Activated CD4-positive, alpha-beta memory T cell treated with anti-CD3 and anti-CD28 coated beads for 36 hours (primary cell): ENCODE results near the gene NUP205. TPM values are rescaled to one million over a fixed set of nuclear protein-coding genes. Genes with fewer than 3 reads are reported as not detected.

Source experiments
- CTCF ChIA-PET: fragments of 350-600 bp; sonication (Branson Sonifier 250); formaldehyde crosslinking; loops from one replicate; lab custom pipeline; 2021; ENCODE audit warnings: antibody characterized with exemption, inconsistent platforms; lab: Charles Lee
- POLR2A ChIA-PET: fragments of 350-600 bp; sonication (Branson Sonifier 250); formaldehyde crosslinking; loops from one replicate; lab custom pipeline; 2021; ENCODE audit warnings: antibody characterized with exemption; lab: Charles Lee
- DNase-seq: peaks from one replicate; pipeline ENCODE4 v3.0.0-alpha.2; 2020
- H3K27ac Mint-ChIP-seq: one replicate; pipeline ENCODE4 v1.8.0; 2021; ENCODE audit warnings: mixed read lengths
- H3K27me3 Mint-ChIP-seq: one replicate; pipeline ENCODE4 v1.8.0; 2021; ENCODE audit warnings: mixed read lengths
- H3K36me3 Mint-ChIP-seq: one replicate; pipeline ENCODE4 v1.8.0; 2021; ENCODE audit warnings: mixed read lengths
- H3K4me1 Mint-ChIP-seq: one replicate; pipeline ENCODE4 v1.8.0; 2021; ENCODE audit warnings: low read depth, mixed read lengths
- H3K4me3 Mint-ChIP-seq: one replicate; pipeline ENCODE4 v1.8.0; 2021; ENCODE audit warnings: mild to moderate bottlenecking, mixed read lengths
- H3K9me3 Mint-ChIP-seq: one replicate; pipeline ENCODE4 v1.8.0; 2021; ENCODE audit warnings: mixed read lengths
- intact Hi-C: fragments of 100-400 bp; cut with micrococcal nuclease; formaldehyde crosslinking; loops from one replicate; pipeline ENCODE4 v1.15.1; 2023
- total RNA-seq, 2 experiments: library from RNA; stranded (reverse); gene quantifications; one replicate each; pipeline ENCODE4 v1.2.3, GENCODE V29; 2021

Gene NUP205
- total RNA-seq, 2 experiments from 2014 or later, result 126 to 132 TPM

DNA sequence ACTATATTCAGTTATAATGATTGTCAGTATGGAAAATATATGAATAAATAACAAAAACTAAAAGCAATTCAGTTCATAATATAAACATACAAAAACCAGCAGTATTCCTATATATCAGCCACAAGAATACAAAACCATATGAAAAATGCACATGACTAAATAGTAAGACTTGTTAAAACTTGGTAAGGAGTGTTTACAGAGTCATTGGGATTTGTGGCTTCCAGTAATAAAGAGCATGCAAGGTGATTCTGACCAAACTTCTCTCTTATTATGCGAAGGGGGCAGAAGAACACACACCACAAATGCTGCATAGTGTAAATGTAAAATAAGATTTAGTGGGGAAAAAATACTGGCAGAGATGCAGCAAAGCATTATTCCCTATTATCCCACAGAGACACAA is 39.0 kb upstream of the NUP205 start:
- ChIA-PET POLR2A (no interaction called here), CTCF (no interaction called here)
- no peak overlapping the region for H3K4me3 Mint-ChIP-seq
- H3K27me3 Mint-ChIP-seq, result peaks cover 3% of the 10 kb centered on the region
- no peaks in the 10 kb centered on the region for H3K9me3 Mint-ChIP-seq
- no peaks in the 10 kb centered on the region for H3K4me1 Mint-ChIP-seq
- DNase-seq, result no peak
- no peaks in the 10 kb centered on the region for H3K36me3 Mint-ChIP-seq
- intact Hi-C loops, result no loop called here
- no peak overlapping the region for H3K27ac Mint-ChIP-seq

DNA sequence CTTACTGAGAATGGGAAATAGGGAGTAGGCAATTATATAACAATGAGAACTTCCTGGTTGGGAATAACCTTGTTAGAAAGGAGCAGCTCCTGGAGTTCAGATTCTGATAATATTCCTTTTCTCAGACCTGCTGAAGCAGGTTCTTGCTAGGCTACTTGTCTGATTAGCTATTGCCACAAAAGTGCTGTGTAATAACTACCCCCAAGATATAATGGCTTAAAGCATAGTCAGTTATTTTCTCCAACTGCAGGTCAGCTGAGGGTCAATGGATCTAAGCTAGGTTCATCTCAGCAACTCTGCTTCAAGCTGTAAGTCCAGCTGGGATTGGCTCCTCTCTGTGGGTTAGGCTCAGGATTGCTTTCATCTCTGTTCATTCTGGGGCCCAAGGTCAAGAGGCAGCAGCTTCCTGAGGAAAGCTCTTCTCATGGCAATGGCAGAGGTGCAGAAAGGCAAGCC is 38.5 kb upstream of the NUP205 start:
- intact Hi-C loops, result no loop called here
- POLR2A ChIA-PET, result interaction anchor here (0.6 kb wide), 1 partner anchor 98 kb away, joined by 4 read pairs; no protein-coding TSS in a partner anchor
- CTCF ChIA-PET, result no interaction called here
- H3K9me3 Mint-ChIP-seq, result no peaks in the 10 kb centered on the region
- no peaks in the 10 kb centered on the region for H3K4me1 Mint-ChIP-seq
- H3K36me3 Mint-ChIP-seq, result no peaks in the 10 kb centered on the region
- no peak overlapping the region for H3K27ac Mint-ChIP-seq
- DNase-seq, result no peak
- H3K4me3 Mint-ChIP-seq, result no peak overlapping the region
- H3K27me3 Mint-ChIP-seq, result peaks cover 3% of the 10 kb centered on the region

DNA sequence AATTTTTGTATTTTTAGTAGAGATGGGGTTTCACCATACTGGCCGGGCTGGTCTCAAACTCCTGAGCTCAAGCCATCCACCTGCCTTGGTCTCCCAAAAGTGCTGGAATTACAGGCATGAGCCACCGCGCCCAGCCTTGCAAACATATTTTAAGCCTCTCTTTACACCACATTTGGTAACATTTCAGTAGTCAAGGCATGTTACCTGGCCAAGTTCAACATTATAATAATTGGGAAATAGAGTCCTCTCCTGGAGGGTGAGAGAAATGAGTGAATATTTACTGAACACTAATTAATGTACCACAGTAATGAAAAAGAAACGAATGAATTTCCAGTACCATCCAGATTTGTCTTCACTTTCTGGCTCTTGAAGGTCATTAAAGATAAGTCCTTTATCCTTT is 37.8 kb upstream of the NUP205 start:
- ChIA-PET POLR2A (interaction anchor here (0.6 kb wide), 1 partner anchor 99 kb away, joined by 4 read pairs; no protein-coding TSS in a partner anchor), CTCF (no interaction called here)
- intact Hi-C loops, result no loop called here
- H3K36me3 Mint-ChIP-seq, result no peaks in the 10 kb centered on the region
- H3K4me1 Mint-ChIP-seq, result no peaks in the 10 kb centered on the region
- DNase-seq, result no peak
- H3K27ac Mint-ChIP-seq, result no peak overlapping the region
- H3K27me3 Mint-ChIP-seq, result peaks cover 3% of the 10 kb centered on the region
- no peaks in the 10 kb centered on the region for H3K9me3 Mint-ChIP-seq
- H3K4me3 Mint-ChIP-seq, result no peak overlapping the region

DNA sequence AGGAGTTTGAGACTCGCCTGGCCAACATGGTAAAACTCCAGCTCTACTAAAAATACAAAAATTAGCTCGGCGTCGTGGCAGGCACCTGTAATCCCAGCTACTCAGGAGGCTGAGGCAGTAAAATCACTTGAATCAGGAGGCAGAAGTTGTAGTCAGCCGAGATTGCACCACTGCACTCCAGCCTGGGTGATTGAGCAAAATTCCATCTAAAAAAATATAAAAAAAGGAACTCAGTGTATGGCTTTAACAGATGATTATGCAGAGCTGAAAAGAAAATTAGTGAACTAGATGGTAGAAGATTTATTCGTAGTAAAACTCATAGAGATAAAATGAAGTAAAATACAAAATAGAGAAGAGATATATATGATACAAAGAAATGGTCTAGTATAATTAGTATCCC is 35.2 kb upstream of the NUP205 start:
- Mint-ChIP-seq H3K27me3 (no peaks in the 10 kb centered on the region), H3K4me3 (no peak overlapping the region), H3K36me3 (no peaks in the 10 kb centered on the region), H3K27ac (no peak overlapping the region), H3K9me3 (no peaks in the 10 kb centered on the region), H3K4me1 (no peaks in the 10 kb centered on the region)
- POLR2A ChIA-PET, result no interaction called here
- no peak for DNase-seq
- CTCF ChIA-PET, result no interaction called here
- intact Hi-C loops, result no loop called here

DNA sequence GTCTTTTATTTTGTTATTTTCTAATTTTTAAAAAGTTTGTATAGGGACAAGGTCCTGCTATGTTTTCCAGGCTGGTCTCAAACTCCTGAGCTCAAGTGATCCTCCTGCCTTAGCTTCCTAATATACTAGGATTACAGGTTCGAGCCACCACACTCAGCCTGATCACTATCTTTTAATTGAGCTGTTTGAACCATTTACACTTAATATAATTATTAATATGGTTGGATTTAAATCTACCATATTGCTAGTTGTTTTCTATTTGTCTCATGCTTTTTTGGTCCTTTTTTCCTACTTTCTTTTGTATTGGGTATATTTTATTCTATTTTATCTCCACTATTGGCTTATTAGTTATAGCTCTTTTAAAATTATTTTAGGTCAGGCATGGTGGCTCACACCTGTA is 34.6 kb upstream of the NUP205 start:
- Mint-ChIP-seq H3K9me3 (no peaks in the 10 kb centered on the region), H3K27me3 (no peaks in the 10 kb centered on the region), H3K36me3 (no peaks in the 10 kb centered on the region), H3K4me3 (no peak overlapping the region), H3K4me1 (no peaks in the 10 kb centered on the region), H3K27ac (no peak overlapping the region)
- POLR2A ChIA-PET, result no interaction called here
- CTCF ChIA-PET, result no interaction called here
- no peak for DNase-seq
- intact Hi-C loops, result no loop called here

DNA sequence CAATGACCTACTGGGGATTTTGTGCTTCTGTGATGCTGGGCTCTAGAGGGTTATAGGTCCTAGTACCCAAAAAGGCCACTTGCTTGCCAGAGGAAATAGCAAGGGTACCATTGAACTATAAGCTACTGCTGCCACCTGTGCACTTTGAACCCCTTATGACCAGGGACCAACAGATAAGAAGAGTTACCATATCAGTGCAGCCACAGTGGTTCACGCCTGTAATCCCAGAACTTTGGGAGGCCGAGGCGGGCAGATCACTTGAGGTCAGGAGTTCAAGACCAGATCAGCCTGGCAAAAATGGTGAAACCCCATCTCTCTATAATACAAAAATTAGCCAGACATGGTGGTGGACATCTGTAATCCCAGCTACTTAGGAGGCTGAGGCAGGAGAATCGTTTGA is 32.3 kb upstream of the NUP205 start:
- H3K4me3 Mint-ChIP-seq, result no peak overlapping the region
- POLR2A ChIA-PET, result no interaction called here
- intact Hi-C loops, result no loop called here
- CTCF ChIA-PET, result no interaction called here
- no peak for DNase-seq
- no peaks in the 10 kb centered on the region for H3K27me3 Mint-ChIP-seq
- no peaks in the 10 kb centered on the region for H3K4me1 Mint-ChIP-seq
- H3K36me3 Mint-ChIP-seq, result no peaks in the 10 kb centered on the region
- no peaks in the 10 kb centered on the region for H3K9me3 Mint-ChIP-seq
- no peak overlapping the region for H3K27ac Mint-ChIP-seq

DNA sequence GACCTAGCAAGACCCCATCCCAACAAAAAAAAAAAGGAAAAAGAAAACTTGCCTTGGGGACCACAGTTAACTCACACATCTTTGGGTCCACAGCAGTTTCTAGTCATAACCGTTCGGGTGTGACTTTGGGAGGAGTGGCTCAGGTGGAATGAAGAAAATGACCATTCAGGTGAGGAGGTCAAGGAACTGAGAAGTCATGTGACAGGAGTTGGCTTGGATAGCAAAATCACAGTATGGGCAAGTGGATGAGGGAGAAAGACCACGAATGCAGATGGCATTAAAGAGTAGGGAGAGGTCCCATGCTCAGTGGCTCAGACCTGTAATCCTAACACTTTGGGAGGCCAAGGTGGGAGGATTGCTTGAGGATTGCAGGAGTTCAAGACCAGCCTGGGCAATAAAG is 30.7 kb upstream of the NUP205 start:
- no peaks in the 10 kb centered on the region for H3K9me3 Mint-ChIP-seq
- H3K4me1 Mint-ChIP-seq, result no peaks in the 10 kb centered on the region
- POLR2A ChIA-PET, result no interaction called here
- H3K4me3 Mint-ChIP-seq, result no peak overlapping the region
- no peaks in the 10 kb centered on the region for H3K27me3 Mint-ChIP-seq
- no peak for DNase-seq
- CTCF ChIA-PET, result no interaction called here
- intact Hi-C loops, result no loop called here
- H3K27ac Mint-ChIP-seq, result no peak overlapping the region
- H3K36me3 Mint-ChIP-seq, result no peaks in the 10 kb centered on the region

DNA sequence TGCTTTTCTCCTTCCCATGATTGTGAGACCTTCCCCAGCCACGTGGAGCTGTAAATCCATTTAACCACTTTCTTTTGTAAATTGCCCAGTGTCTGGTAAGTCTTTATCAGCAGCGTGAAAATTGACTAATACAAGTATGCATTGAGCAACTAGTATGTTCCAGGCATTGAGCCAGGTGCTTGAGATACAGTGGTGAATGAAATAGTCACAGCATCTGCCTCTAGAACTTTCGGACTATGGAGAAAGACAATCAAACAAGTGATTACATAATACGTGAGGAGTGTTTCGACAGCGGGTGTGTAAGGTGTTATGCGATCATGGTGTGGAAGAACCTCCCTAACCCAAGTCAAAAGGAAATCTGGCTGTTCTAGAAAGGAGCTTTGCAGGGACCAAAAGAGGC is 21.6 kb upstream of the NUP205 start:
- Mint-ChIP-seq H3K9me3 (no peaks in the 10 kb centered on the region), H3K4me1 (no peaks in the 10 kb centered on the region), H3K36me3 (no peaks in the 10 kb centered on the region), H3K4me3 (no peak overlapping the region), H3K27me3 (peaks cover 15% of the 10 kb centered on the region), H3K27ac (no peak overlapping the region)
- intact Hi-C loops, result no loop called here
- ChIA-PET CTCF (no interaction called here), POLR2A (no interaction called here)
- no peak for DNase-seq

DNA sequence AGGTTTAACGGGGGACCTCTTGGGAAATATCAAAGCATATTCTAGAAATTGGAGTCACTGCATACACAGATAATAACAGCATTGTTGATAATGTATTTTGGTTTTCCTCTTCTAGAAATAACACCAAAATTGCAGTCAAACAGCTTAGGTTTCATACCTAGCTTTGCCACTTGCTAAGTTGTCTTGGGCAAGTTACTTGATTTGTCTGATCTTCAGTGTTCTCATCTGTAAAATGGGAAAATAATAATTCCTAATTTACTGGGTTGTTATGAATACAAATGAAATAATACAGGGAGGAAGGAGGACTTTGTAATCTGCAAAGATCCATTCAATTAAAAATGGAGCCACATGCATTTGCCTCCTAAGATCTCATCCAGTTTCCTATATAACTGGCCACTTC is 20.3 kb upstream of the NUP205 start:
- no peaks in the 10 kb centered on the region for H3K9me3 Mint-ChIP-seq
- H3K4me1 Mint-ChIP-seq, result no peaks in the 10 kb centered on the region
- CTCF ChIA-PET, result no interaction called here
- intact Hi-C loops, result no loop called here
- no peak overlapping the region for H3K27ac Mint-ChIP-seq
- H3K4me3 Mint-ChIP-seq, result no peak overlapping the region
- no peak for DNase-seq
- H3K27me3 Mint-ChIP-seq, result peaks cover 15% of the 10 kb centered on the region
- POLR2A ChIA-PET, result no interaction called here
- H3K36me3 Mint-ChIP-seq, result no peaks in the 10 kb centered on the region

DNA sequence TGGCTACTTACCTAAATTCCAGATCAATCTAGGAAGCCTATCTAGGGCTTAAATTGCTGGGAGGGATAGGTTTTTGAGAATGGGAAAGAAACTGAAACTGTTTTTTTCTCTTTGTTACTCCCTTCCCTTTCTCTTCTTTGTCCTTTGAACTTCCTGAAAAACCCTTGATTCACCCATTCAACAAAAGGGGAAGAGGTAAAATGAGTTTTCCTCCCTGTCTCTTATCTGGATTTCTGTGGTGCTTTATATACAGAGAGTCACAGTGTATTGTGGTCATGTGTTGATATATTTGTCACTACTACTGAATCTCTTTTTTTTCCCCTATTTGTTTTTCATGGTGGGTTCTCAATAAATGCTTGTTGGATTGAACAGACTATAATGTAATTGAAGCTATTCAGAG is 19.8 kb upstream of the NUP205 start:
- no peak overlapping the region for H3K27ac Mint-ChIP-seq
- CTCF ChIA-PET, result no interaction called here
- no peak overlapping the region for H3K4me3 Mint-ChIP-seq
- no peak for DNase-seq
- intact Hi-C loops, result no loop called here
- POLR2A ChIA-PET, result no interaction called here
- no peaks in the 10 kb centered on the region for H3K9me3 Mint-ChIP-seq
- no peaks in the 10 kb centered on the region for H3K4me1 Mint-ChIP-seq
- H3K27me3 Mint-ChIP-seq, result peaks cover 15% of the 10 kb centered on the region
- H3K36me3 Mint-ChIP-seq, result no peaks in the 10 kb centered on the region

DNA sequence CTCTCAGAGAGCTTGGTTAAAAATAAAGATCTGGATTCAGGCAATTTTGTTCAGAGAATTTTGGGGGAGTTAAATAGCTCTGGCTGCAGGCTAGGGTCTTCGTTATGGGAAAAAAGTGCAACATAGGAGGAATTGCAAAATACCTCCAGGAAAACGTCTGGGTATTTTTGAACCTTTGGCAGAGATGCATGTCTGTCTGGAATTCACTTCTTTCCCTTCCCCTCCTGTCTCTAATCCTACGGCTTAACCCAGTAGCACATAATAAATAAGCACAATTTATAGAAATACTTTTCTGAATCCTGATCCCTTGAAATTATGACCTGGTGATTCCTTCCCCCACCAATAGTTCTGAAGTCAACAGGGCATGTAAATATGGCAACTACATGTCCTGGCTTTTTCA is 19.3 kb upstream of the NUP205 start:
- CTCF ChIA-PET, result no interaction called here

DNA sequence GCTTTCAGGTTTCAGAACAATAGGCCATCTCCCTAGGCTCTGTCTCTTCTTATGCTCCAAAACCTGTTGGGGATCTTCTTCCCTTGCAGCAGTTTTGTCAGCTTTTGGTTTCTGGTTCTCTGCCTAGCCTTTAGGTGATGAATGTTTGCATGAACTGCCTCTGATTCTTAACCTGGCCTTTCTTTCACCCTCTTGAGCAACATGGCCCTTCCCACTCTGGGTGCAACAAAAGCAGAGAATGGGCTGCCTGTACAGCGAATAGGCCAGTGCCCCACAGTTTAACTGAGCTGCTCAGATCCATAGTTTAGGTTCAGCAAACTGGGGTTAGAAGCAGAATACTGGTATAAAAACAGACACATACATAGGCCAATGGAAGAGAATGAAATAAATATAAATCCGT is 18.1 kb upstream of the NUP205 start:
- no peaks in the 10 kb centered on the region for H3K9me3 Mint-ChIP-seq
- CTCF ChIA-PET, result no interaction called here
- peaks cover 15% of the 10 kb centered on the region for H3K27me3 Mint-ChIP-seq
- H3K4me3 Mint-ChIP-seq, result no peak overlapping the region
- POLR2A ChIA-PET, result no interaction called here
- no peak overlapping the region for H3K27ac Mint-ChIP-seq
- H3K4me1 Mint-ChIP-seq, result no peaks in the 10 kb centered on the region
- no peak for DNase-seq
- intact Hi-C loops, result no loop called here
- H3K36me3 Mint-ChIP-seq, result no peaks in the 10 kb centered on the region

More for the DNA sequence above, 19.3 kb upstream of the NUP205 start:
- DNase-seq, result no peak
- POLR2A ChIA-PET, result no interaction called here
- Mint-ChIP-seq H3K9me3 (no peaks in the 10 kb centered on the region), H3K4me1 (no peaks in the 10 kb centered on the region), H3K4me3 (no peak overlapping the region), H3K27me3 (peaks cover 15% of the 10 kb centered on the region), H3K36me3 (no peaks in the 10 kb centered on the region), H3K27ac (no peak overlapping the region)
- intact Hi-C loops, result no loop called here

DNA sequence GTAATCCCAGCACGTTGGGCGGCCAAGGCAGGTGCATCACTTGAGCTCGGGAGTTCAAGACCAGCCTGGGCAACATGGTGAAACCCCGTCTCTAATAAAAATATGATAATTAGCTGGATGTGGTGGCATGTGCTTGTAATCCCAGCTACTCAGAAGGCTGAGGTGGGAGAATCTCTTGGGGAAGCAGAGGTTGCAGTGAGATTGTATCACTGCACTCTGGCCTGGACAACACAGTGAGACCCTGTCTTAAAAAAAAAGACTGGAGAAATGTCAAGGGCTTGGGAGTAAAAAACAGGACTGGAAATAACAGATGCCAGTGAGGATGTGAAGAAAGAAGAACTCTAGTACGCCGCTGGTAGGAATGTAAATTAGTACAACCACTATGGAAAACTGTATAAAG is 16.7 kb upstream of the NUP205 start:
- intact Hi-C loops, result no loop called here
- CTCF ChIA-PET, result no interaction called here
- Mint-ChIP-seq H3K36me3 (no peaks in the 10 kb centered on the region), H3K27me3 (peaks cover 11% of the 10 kb centered on the region), H3K9me3 (no peaks in the 10 kb centered on the region), H3K27ac (no peak overlapping the region), H3K4me3 (no peak overlapping the region), H3K4me1 (no peaks in the 10 kb centered on the region)
- POLR2A ChIA-PET, result interaction anchor here (0.7 kb wide), 1 partner anchor 30 kb away, joined by 4 read pairs; no protein-coding TSS in a partner anchor
- DNase-seq, result no peak
